ENCODE results near the gene NTSR2.
"Not testable (repeated sequence)": the region's sequence is repeated elsewhere in the genome, so short reads cannot be mapped to it uniquely, and the experiment has no call there.

NTSR2 gene

DNA sequence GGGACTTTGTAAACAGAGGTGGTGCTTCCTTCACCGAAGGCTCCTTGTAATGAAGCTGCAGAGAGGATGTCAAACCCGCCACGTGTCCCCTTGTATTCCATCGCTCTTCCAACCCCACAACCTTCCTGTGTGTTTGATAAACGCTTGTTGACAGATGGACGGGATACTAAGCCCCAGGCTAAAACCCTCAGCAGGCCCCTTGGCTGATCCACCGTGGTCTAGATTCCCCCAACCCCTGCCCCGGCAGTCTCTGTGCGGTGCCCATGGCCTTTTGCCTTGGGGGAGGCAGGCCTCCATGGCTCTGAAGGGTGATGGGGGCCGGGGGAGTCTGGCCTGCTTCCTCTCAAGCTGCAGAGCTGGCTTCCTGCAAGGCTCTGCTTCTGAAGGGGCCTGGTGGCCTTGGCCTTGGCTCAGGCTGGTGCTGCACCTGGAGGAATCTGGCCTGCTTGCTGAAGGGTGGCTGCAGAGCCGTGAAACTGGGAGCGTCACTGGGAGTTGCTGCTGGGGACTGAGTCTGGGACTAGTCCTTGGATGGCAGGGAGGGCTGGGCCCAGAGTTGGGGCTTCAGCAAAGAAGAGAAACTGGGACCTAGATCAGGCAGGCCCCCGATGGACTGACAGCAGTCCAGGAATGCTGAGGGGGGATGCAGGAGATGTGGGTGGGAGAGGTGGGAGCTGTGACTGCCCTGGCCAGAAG, 9.6 kb upstream of the NTSR2 start:
- no peak for DNase-seq

DNA sequence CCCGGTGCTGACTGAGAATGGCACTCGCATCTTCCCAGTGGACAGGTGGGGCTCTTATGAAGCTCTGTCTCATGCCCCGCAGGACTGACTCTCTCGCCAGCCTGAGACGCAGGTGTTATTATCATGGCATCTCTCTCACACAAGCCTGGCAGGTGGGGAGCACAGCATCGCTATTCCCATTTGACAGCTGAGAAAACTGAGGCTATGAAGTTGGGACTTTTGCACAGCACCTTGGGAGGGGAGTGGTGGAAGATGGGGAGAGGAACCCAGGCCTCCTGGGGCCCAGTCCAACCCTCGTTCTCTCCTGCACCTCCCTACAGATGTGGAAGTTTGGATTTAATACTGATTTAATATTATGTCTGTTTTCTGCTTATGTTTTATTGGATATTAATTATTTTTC, 9.0 kb upstream of the NTSR2 start:
- DNase-seq: no peak

DNA sequence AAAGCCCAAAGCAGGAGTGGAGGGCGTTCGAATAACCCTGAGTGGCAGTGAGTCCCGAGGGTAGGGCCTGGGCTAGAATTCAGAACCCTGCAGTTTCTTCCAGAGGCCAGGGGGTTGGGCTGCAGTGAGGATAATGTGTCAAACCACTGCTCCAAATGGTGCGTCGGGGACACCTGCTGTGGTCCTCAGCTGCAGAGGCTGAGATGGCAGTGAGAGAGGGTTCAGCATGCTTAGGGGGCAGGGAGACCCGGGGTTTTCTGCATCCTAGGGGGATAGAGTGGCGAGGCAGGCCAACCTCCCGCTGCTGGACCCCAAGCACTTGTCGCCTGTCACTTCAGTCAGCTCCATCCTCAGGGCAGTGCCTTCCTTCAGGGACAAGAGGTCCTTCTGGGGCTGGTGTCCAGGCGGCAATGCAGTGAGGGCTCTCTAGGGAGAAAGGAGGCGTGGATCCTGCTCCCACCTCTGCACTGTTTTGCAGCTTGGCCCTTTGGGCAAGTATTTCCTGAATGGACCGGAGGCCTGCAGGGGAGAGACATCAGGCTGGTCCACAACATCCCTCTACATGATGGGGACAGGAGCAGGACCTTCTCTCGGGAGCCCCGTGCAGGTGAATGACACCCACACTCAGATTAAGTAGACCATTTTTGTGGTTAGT, 8.4 kb upstream of the NTSR2 start:
- DNase-seq: no peak

DNA sequence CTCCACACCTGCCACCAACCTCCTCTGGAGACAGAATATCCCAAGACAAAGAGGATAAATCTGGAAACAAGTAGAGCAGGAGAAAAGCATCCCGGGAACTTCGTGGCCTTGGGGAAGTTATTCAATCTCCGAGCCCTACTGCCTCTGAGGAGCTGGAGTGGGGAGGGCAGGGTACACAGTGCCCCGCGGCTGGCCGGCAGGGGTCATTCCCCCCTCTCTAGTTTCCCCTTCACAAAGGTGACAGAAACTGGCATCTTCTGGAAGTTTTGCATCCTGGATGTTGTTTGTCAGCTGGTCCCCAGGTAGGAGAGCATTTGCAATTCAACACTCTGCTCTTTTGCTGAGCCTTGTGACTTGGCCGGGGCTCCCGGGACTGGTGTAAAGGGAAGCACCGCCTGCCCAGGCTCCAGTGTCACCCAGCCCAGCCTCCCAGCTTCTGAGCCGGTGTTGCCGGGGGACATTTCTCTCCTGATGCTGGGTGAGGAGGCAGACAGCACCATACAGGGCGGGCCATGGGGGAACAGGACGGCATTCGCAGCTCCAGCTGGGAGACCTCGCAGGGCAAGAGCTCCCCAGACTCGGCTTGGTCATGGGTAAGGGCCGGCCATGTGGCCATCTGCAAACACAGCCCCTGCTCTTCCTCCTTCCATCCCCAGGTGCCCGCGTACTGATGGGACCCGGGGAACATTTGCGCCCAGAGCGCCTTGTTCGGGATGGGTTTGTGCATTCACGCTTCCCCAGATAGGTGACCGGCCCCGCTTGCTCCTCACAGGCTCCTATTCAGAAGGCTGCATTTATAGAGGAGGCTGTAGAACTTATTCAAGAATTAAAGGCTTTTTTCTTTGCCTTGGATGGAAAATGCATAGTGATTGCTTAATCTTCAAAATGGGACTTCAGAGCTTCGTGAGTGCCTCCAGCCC, 7.4 kb upstream of the NTSR2 start:
- no peak for DNase-seq

DNA sequence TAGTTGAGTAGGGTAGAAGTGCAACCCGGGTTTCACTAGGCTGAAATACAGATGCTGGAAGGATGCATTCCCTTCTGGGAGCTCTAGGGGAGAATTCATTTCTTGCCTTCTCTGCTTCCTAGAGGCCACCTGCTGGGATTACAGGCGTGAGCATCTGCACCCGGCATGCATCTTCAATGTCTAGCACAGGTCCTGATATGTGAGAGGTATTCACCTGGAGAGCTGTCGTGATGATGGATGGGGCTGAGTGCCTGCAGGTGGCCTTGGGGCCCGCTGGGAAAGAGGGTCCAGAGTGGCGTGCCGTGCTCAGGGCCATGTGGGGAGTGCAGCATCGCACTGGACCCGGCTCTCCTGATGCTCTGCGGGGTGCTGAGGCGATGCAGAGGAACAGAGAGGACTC, 6.6 kb upstream of the NTSR2 start:
- no peak for DNase-seq

DNA sequence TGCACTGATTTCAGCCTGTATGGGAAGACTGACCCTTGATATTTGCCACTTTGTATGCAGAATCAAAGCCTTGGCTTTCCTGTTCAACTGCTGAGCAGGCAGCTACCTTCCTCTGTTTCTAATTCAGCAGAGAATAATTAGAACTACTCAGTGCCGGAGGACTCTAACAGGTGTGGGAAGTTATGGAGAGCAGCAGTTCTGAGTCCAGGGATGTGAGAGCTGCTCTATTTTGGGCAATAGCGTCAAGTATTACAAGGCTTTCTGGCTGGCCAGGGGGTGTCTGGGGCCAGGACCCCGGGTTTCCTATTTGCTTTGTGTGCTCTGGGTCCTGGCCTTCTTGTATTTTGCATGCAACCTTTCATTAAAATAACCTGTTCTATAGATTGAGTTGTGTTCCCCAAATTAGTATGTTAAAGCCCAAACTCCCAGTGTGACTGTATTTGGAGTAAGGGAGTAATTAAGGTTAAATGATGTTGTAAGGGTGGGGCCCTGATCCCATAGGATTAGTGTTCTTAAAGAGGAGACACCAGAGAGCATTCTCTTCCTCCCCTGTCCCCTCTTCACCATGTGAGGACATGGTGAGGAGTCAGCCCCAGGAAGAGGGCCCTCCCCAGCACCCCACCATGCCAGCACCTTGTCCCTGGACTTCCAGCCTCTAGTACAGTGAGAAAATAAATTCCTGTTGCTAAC, 5.6 kb upstream of the NTSR2 start:
- DNase-seq: no peak

DNA sequence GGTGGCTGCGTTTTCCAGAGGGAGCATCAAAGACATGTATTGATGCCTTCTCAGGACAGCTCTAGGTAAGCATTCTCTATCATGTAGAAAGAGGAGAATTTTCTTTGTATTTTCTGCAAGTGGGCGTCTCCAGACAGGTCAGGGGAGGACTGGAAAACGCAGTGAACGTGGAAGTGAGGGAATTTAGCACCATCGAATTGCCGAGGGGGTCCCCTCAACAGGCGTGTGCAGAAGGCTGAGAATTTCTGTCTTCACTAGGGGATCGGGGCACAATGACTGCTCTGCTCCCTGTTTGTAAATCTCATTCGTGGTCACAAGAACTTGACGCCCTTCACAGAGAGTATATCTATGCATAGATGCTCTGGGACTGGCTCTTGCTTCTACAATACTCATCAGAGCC, 5.0 kb upstream of the NTSR2 start:
- DNase-seq: no peak

DNA sequence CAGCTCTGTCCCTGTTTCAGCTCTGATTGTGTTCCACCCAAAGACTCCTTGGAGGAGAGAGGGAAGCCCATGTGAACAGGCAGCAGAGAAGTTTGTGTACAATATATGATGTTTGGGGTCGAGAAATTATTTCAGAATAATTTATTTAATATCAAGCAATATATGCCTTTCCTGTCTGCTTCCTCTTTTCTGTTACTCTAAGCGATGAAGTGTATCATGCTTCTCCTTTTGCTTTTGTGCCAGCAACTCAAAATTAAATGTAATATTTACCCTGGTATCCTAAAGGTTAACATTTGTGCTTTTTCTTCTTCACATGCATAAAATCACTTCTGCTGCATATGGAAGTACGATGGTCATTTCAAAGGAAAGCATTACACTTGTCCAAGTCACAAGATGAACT, 2.4 kb upstream of the NTSR2 start:
- DNase-seq: no peak

DNA sequence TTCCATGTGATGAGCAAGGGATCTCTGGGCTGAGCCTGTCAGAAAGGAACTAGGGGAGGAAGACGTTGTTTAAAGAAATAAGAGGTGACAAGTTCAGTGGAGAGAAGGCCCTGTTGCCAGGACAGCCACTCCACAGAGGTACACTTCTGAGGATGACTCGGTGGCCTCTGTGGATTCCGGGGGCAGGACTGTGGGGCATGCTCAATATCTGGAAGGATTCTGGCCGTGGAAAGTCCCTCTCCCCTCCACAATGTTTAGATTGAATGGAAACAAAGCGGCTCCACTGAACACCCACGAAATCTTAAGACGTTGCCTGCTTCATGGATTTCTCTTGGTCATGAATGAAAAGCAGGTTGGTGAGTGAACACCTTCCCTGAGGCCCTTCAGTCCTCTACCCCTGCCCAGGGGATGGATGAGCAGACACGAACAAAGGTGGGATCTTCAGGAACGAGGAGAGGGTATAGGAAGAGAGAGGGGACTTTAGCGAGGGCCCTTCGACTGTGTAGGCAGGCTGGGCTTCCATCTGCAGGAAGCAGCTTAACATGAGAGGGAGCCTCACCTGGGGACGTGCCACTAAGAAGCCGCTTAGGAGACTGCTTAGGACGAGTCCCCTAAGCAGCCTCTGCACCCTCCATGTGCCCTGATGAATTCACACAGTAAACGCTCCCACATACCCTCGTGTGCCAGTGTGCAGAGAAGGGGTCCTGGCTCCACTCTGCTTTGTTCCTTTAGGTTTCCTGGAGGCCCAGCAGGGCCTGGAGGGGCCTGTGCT, 1.9 kb downstream of the NTSR2 start:
- no peak for DNase-seq

DNA sequence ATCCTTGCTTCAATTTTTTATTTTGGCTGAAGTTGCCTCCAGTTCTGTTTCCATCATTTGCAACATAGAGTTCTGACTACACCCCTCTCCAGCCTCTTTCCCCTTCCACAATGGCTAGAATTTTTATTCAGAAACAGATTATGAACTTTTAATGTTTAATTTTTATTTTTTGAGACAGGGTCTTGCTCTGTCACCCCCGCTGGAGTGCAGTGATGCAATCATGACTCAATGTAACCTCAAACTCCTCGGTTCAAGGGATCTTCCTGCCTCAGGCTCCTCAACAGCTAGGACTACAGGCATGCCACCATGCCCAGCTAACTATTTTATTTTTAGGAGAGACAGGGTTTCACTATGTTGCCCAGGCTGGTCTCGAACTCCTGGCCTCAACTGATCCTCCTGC, 2.8 kb downstream of the NTSR2 start:
- no peak for DNase-seq

DNA sequence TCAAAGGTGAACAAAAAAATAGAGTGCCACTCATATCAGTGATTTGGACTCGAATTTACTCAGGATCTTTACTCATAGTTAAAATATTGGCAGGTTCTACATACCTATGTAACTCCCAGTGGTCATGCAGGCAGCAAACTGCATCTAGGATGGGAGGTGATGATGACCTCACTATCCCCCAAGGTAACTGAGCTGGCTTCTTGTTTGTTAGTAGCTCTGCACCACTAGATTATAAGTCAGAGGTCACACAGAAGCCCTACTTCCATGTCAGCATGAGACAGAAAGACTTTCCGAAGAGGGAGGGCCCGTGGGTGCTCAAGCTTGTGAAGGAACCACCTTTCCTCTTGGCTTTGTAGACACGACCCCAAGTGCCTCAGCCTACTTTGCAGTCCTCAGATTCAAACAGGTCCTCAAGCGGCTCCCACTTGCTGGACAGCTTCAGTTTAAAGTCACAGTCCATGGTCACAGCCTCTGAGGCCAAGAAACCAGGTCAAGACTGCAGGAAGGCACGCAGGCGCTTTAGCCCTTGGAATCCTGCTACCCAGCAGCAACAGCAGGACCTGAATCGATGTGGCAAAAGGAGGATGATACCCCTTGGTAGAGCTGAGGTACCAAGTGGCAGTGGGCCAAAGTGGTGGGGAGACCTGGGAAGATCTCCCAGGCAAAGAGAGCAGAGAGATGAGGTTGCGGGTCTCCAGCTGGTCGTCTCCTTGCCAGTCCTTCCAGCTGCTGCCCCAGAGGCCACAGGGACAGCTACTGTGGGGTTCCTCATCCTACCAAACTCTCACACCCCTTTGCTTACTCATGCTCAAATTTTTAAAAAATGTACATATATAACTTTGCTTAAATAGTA, 4.3 kb downstream of the NTSR2 start:
- no peak for DNase-seq

DNA sequence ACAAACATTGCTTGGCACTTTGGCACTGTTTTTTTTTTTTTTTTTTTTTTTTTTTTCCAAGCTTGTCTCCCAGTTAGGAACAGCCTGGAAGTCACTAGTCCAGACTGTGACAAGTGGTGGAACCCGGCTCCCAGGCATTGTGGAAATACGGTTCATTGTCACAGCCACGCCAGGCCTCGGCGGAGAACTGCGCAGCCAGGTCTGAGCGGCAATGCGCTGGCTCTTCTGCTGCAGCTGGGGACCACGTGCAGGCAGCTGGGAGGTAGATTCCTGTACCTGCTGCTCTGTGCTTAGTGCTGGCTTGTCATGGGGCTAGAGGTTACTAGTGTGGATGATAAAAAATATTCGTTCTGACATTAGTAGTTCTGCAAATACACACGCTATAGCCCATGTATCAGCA, 5.0 kb downstream of the NTSR2 start:
- DNase-seq: no peak

DNA sequence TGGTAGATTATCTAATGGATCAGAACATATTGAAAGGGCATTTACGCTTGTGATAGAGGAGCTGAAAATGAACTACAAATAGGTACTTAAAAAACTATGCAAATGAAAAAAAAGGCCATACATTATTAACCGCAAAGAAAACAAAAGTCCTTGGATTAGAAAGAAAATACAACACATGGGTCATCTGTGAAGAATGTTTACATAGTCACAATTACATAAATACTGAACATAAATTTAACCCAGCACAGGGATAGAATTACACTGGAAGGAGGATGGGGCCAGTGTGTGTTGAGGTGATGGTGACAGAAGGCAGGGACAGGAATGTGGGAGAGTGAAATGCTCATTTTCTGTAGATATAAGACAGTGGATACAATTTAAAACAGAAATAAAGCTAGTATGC, 6.6 kb downstream of the NTSR2 start:
- no peak for DNase-seq

DNA sequence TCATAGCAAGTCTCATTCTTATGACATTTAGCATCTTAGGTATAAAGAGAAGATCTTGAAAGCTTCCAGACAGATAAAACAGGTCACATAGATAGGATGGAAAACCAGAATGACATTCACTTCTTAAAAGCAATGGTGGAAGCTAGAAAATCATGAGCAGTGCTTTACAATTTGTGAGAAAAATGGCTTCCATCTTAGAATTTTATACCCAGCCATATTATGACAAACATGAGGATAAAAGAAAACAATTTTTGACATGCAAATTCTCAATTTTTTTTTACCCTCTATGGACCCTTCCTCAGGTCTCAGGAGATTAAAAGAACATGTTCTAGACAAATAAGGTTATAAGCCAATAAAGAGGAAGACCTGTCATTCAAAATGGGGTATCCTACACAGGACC, 7.1 kb downstream of the NTSR2 start:
- DNase-seq: no peak

DNA sequence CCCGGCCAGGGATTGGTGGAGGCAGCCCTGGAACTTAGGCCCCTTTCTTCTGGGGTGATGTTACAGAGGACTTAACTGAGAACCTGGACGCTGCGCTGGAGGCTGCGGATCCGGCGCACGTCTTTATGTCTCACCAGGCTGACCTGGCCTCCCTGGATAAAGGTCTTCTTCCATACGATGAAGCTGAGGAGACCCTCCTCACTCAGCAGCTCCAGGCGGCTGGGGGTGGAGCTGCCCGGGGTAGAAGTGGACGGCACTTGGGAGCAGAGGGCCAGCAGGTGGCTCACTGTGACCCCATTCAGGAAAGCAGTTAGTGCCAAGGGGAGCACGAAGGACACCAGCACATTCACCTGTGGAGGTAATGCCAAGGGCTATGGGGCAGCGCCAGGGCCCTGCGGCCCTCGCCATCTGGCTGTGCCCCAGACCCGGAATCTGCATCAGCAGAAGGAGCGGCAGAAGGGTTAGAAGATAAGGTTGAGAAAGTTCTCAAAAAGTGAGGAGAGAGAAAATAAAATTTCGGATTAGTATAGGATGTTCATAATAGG, 8.0 kb downstream of the NTSR2 start:
- no peak for DNase-seq

DNA sequence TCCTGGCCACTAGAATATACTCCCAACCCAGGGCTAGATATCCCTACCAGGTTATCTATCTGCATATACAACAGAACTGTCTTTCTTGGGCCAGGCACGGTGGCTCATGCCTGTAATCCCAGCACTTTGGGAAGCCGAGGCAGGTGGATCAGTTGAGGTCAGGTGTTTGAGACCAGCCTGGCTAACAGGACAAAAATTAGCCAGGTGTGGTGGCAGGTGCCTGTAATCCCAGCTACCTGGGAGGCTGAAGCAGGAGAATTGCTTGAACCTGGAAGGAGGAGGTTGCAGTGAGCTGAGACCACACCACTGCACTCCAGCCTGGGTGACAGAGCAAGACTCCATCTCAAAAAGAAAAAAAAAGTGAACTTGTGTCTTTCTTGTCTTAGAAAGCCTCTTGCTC, 9.6 kb downstream of the NTSR2 start:
- DNase-seq: not testable (repeated sequence)

DNA sequence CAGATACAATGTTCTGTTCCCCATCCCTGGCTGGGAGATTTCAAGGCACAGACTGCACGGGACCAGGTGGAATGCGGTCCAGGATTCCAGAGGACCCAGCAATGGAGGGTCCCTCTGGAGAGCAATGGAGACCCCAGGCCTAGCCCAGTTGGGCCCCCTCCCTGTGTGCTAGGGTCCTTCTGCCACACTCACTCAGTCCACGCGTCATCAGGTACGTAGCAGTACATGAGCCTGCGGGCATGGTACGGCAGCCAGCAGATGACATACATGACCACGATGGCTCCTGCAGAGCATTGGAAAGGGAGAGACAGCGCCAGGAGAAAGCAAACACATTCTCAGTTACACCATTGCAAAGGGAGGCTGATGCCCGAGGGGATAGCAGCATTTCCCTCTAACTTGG, 10.1 kb downstream of the NTSR2 start:
- DNase-seq: no peak

DNA sequence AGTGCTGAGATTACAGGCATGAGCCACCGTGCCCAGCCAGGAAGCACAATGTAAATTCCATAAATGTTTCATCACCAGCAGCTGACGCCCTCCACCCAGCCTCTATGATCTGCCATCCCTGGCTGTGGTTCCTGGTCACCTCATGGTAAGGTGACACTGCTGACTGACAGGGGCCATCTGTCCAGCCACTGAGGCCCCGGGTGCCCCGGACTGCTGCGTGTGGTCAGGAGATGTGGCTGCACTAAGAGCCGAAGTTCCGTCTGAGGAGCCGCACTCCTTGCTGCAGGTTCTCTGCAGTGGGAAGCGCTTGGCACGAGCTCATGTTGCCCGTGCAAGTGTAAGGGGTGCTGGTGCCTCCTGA, 10.9 kb downstream of the NTSR2 start:
- DNase-seq: no peak

DNA sequence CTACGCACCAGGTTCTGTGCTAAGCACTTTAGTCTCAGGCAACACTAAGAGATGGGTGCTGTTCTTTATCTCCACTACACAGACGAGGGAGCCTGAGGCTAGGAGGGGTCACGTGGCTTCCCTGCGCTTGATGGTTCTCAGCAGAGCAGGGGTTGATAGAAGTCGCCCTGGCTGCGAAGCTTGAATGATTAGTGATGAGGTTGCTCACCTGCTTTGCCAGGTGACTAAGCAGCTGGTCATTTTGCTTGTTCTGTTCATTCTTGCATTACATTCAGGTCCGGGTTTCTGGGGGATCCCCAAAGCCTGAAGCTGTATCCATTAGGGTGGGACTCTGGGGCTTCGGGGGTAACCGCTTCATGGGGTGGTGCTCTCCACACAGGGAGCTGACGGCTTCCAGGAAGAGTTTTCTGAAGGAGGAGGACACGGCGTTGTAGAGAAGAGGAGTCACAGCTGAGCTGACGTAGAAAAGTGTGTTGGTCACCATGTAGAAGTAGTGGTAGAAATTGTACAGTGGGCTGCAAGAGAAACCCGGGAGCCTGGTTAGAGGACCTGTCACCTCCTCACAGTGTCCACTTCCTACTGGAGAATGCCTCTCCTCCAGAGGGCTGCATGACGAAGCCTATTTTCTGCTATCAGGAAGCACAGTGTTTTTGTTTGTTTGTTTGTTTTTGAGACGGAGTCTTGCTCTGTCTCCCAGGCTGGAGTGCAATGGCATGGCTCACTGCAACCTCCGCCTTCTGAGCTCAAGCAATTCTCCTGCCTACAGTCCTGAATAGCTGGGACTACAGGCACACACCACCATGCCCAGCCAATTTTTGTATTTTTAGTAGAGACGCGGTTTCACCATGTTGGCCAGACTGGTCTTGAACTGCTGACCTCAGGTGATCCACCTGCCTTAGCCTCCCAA, 11.5 kb downstream of the NTSR2 start:
- DNase-seq: no peak

DNA sequence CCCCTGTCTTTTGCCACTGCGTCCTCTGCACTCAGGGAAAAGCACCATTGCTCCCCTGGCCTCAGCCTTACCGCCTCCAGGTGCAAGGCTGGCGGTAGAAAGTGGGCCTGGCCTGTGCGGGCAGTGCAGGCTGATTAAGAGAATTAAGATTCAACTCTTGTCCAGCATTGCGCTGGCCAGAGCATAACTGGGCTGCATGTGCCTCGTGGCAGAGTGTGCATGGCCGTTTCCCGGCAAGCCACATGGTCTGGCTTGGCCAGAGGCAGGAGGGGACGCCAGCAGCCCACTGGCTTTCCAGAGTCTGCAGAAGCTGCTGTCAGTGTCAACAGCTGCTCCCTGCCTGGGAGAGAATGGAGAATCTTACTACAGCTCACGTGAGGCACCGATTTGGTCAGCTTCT, 12.3 kb downstream of the NTSR2 start:
- no peak for DNase-seq
